ENCODE results near the gene CPB2. TPM values are rescaled to one million over a fixed set of nuclear protein-coding genes. Genes with fewer than 3 reads are reported as not detected.

The CPB2 gene
- total RNA-seq, 2 donors from 2014 or later: not detected

GRCh38 chr13:46058268-46058667 is 46.6 kb downstream of the CPB2 start:
- intact Hi-C loops (cut with DNase I): no loop called here
- no peak for DNase-seq (ENCODE audit: low spot score)

DNA sequence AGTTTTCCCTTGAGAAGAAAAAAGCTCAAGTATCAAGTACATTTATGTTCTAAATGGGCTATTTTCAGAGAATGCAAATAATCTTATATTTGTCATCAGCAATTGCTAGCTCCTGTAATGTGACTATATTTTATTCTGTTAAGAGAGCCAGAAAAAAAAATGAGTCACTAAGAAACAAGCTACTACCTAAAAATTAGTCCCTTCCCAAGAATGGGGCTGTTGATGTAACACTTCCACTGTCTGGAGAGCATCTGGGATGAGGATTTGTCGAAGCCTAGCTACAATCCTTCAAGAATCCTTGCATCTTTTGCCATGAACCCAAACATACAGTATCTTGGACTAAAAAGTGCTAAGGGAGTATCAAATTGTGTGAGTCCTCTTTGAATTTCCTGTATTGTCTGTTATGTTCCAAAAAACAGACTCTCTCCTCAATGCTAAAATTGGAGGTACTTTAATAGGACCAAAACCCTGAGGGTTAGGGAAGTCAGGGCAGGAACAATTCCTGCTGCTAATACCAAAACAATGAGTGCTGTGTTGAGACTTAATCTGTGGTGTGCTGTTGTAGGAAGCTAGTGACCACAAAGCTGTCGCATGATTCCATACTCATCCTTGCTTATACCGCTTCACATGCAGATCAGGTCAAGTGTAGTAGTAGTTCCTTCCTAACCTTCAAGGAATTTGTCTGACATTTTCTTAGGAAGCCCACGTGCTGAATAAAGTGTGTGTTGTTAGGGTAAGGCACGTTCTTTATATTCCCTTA is 47.4 kb downstream of the CPB2 start:
- no peak for DNase-seq (ENCODE audit: low spot score)
- intact Hi-C loops (cut with DNase I): no loop called here

DNA sequence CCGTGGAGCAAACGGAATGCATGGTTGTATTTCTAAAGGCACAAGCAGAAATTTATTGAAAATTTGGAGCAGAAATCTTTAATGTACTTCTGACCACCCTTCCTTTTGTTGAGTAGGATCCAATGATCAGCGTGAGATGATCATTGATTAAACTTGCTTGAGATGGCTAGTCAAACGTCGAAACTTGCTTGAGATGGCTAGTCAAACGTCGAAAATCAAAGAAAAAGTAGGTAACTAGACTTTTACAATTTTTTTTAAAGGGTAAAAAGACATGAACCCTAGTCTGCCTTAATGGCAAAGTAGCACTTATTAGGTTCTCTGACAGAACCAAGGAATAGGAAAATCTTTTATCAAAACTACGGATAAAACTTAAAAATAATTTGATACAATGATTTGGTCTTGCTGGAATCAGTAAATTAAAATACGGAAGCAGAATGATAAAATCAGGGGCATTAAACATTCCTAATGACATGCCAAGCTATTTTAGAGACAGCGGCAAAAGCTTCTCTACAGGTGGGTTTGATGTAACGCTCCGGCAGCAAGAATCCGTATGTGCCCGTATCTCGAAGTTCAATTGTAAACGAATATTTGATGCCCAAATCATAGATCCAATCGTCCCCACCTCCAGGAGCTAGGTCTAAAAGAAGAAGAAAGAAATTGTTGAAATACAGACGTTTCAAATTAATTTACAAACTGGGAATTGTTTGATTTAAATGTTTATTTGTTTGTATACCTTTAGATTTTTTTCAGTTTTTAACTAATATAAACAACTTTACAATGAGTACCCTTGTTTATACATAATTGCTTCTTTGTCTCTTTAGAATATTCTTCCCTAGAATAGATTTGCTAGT is 51.4 kb downstream of the CPB2 start:
- no peak for DNase-seq (ENCODE audit: low spot score)
- intact Hi-C loops (cut with DNase I): no loop called here

GRCh38 chr13:46052319-46053161 is 52.3 kb downstream of the CPB2 start, which contains the start of gene ZC3H13:
Gene ZC3H13, minus strand, starts transcription at chr13:46052746. Its CDS starts 7,239 bp downstream, at chr13:46045507.
- peak; percentile 97 for DNase-seq (ENCODE audit: low spot score)
- intact Hi-C loops (cut with DNase I): no loop called here

DNA sequence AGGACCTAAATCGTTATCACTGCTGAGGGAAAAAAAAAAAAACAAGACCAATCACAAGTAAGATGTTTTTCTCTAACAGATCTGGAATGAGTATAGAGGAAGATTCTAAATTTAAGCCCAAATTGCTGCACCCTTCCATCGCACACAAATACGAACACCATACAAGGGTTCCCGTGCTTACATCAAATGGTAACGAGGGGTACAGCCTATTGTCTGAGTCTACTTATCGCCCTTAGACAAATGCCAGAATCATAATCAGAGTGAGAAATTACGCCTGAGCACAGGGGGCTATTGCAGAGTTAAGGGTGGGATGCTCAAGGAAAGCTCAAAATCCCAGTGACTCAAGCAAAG is 52.9 kb downstream of the CPB2 start:
- intact Hi-C loops (cut with DNase I): no loop called here

DNA sequence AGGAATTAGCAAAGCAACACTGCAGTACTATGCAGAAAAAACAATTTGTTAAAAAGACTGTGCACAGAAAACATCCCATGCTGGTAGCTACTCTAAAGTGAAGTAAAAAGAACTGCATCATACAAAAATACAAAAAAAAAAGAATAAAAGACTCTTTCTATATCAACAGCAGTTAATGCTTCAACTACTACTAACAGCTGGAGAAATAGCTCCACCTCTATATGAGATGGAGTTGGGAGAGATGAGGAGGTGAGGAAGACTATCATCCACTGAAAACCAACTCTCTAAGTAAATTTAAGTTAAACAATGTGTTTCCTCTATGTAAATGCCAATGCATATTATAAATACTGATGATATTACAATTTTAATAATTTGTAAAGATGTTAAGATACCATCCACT is 54.1 kb downstream of the CPB2 start:
- no peak for DNase-seq (ENCODE audit: low spot score)
- intact Hi-C loops (cut with DNase I): no loop called here

More for the DNA sequence above, 52.9 kb downstream of the CPB2 start:
- DNase-seq (ENCODE audit: low spot score): no peak

GRCh38 chr13:46045424-46045823 is 59.4 kb downstream of the CPB2 start:
- intact Hi-C loops (cut with DNase I): loop anchor here in 1 of 2 donors (2.0 kb wide), 1 partner anchor 37 kb away; no protein-coding TSS in a partner anchor
- DNase-seq (ENCODE audit: low spot score): no peak

GRCh38 chr13:46043647-46044046 is 61.2 kb downstream of the CPB2 start:
- no peak for DNase-seq (ENCODE audit: low spot score)
- intact Hi-C loops (cut with DNase I): loop anchor here in 1 of 2 donors (2.0 kb wide), 1 partner anchor 39 kb away; no protein-coding TSS in a partner anchor

DNA sequence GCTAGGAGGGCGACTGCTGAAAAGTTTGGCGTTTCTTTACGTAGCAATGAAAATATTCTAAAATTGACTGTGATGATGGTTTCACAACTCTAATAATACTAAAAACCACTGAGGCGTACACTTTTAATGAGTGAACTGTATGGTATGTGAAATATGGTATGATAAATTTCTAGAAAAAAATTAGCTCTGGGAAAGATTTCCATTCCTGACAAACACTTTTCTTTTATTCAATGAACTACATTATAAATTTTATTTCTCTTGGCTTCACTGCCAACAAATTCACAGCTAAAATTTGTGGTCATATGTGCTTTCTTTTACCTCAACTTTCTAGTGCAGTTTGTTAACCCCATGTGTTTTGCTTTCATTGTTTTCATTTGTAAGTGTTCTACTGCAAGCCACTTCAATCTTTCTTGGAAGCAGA is 63.4 kb downstream of the CPB2 start:
- intact Hi-C loops (cut with DNase I): no loop called here
- DNase-seq (ENCODE audit: low spot score): no peak

DNA sequence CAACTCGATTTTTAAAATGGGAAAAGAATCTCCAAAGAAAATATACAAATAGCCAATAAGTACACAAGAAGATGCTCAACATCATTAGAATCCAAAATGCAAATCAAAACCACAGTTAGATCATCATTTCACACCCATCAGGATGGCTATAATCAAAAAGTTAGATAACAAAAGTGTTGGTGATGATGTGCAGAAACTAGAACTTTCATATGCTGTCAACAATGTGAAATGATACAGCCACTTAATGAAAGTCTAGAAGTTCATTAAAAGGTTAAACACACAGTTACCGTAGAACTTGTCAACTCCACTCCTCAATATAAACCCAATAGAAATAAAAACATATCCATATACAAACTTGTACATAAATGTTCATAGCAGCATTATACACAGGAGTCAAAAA is 64.1 kb downstream of the CPB2 start:
- no peak for DNase-seq (ENCODE audit: low spot score)
- intact Hi-C loops (cut with DNase I): no loop called here

DNA sequence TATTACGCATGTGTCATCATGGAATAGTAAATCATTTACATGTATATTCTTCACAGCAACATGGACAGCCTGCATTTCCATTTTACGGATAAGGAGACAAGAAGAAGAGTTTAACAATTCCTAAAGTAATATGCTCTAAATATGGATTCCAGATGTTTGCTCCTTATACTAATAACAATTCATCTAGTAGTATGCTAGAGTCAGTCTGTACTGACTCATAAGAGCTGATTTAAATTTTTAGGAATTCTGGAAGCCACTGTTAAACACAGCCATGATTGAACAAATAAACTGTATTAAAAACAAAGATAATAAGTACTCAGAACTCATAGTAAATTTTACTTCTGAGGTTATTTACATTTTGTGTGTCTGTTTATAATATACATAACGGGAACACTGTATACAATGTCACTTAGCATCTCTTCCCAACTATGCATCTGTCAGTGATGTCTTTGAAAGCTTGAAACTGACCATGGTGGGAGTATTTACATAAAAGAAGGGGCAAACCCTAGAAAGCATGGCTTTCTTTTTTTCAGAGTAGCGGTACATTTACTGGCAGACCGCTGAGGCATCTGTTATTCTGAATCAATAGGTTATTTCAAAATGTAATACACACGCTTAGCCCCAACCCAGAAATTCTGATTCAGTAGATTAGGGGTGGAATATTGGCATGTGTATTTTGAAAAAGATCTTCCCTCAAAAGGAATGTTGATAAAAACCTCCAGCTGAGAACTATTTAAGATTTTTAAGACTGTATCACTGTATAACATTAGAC is 65.2 kb downstream of the CPB2 start:
- DNase-seq (ENCODE audit: low spot score): no peak
- intact Hi-C loops (cut with DNase I): no loop called here

- intact Hi-C loops (cut with DNase I): no loop called here
These were observed 66.5 kb downstream of the CPB2 start for GRCh38 chr13:46038296-46038695.

GRCh38 chr13:46035066-46035465 is 69.8 kb downstream of the CPB2 start:
- DNase-seq (ENCODE audit: low spot score): no peak
- intact Hi-C loops (cut with DNase I): no loop called here

More at GRCh38 chr13:46038296-46038695, 66.5 kb downstream of the CPB2 start:
- no peak for DNase-seq (ENCODE audit: low spot score)

- intact Hi-C loops (cut with DNase I): no loop called here
- DNase-seq (ENCODE audit: low spot score): no peak
These were observed 72.5 kb downstream of the CPB2 start for GRCh38 chr13:46032341-46032740.

DNA sequence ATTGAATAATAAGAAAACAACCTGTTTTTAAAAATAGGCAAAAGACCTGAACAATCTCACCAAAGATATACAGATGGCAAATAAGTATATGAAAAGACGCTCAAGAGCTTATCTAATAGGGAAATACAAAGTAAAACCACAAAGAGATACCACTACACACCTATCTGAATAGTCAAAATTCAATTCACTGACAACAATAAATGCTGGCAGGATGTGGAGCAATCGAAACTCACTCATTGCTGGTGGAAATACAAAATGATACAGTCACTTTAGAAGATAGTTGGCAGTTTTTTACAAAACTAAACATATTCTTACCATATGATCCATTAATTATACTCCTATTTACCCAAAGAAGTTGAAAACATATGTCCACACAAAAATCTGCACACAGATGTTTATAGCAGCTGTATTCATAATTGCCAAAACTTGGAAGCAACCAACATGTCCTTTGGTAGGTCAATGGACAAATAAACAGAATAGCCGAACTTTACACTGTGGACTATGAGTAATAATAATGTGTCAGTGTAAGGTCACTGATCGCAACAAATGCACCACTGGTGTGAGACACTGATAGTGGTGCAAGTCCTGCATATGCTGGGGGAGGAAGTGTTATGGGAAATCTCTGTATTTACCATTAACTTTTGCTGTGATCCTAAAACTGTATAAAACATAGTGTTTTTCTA is 73.1 kb downstream of the CPB2 start:
- no peak for DNase-seq (ENCODE audit: low spot score)
- intact Hi-C loops (cut with DNase I): no loop called here

GRCh38 chr13:46025157-46025556 is 79.7 kb downstream of the CPB2 start:
- DNase-seq (ENCODE audit: low spot score): no peak
- intact Hi-C loops (cut with DNase I): no loop called here

DNA sequence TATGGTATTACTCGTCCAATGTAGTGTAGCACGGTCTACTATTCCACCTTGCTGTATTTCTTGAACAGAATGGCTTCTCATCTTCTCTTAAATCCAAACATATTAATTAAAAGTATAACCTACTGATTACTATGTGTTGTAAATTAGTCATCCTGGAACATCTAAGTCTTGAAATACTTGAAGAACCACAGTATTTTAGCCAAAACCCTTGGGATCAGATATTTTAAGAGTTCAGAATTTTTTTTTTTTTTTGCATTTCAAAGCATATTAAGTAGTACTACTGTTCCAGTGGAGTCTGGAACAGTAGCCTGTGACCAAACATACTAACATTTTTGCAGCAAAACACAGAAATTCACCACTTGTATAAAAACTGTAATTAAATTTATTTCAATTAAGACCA is 82.4 kb downstream of the CPB2 start:
- intact Hi-C loops (cut with DNase I): no loop called here
- DNase-seq (ENCODE audit: low spot score): no peak

DNA sequence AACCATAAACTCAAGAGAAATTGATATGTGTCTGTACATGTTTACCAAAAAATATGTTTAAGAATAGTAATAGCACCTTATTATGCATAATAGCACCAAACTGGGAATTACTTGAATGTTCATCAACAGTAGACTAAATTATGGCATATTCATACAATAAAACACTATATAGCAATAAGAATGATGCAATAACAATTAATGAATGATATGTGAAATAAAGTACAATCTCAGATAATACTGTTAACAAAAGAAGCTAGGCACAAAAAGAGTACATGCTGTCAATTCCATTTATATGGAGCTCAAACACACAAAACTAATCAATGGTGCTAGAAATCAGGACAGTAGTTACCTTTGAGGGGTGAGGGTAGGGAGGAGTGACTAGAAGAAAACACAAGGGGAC is 88.6 kb downstream of the CPB2 start:
- no peak for DNase-seq (ENCODE audit: low spot score)
- intact Hi-C loops (cut with DNase I): no loop called here

Measured in posterior vena cava (tissue), 2 donors.